ENCODE measurements around the gene GCDH.
"Not testable (repeated sequence)": the region's sequence is repeated elsewhere in the genome, so short reads cannot be mapped to it uniquely, and the experiment has no call there.

GCDH gene

GRCh38 chr19:12912571-12912970 is 21.6 kb downstream of the GCDH start:
- DNase-seq = no peak

- no peak for DNase-seq
Observed at GRCh38 chr19:12913011-12913561, 22.1 kb downstream of the GCDH start.

GRCh38 chr19:12913851-12914690 is 23.1 kb downstream of the GCDH start:
- peak; percentile 61 for DNase-seq

- not testable (repeated sequence) for DNase-seq
Observed at GRCh38 chr19:12915860-12916259, 24.9 kb downstream of the GCDH start.

GRCh38 chr19:12918253-12918652 is 27.3 kb downstream of the GCDH start:
- no peak for DNase-seq

GRCh38 chr19:12921047-12921446 is 30.1 kb downstream of the GCDH start:
- no peak for DNase-seq

GRCh38 chr19:12922959-12923358 is 32.0 kb downstream of the GCDH start:
- no peak for DNase-seq

- DNase-seq = no peak
Observed at GRCh38 chr19:12924621-12925310, 33.8 kb downstream of the GCDH start.

- DNase-seq = no peak
Observed at GRCh38 chr19:12930002-12930645, 39.2 kb downstream of the GCDH start.

- no peak for DNase-seq
Observed at GRCh38 chr19:12932392-12933286, 41.7 kb downstream of the GCDH start.

- peak; percentile 94 for DNase-seq
Observed at GRCh38 chr19:12933287-12934072, 42.5 kb downstream of the GCDH start, which contains the start of gene FARSA. FARSA (minus strand) TSS chr19:12933711; CDS start chr19:12933696, 15 bp downstream.

- no peak for DNase-seq
Observed at GRCh38 chr19:12935071-12935470, 44.1 kb downstream of the GCDH start.

- no peak for DNase-seq
Observed at GRCh38 chr19:12936582-12936981, 45.6 kb downstream of the GCDH start.

GRCh38 chr19:12937093-12937926 is 46.4 kb downstream of the GCDH start:
- DNase-seq = peak; percentile 63

GRCh38 chr19:12937927-12938778 is 47.2 kb downstream of the GCDH start, which contains the start of gene CALR:
CALR (plus strand) TSS chr19:12938609; CDS start chr19:12938680, 71 bp downstream.
- DNase-seq = peak; percentile 99

- peak; percentile 63 for DNase-seq
Observed at GRCh38 chr19:12938779-12939601, 48.0 kb downstream of the GCDH start.

- no peak for DNase-seq
Observed at GRCh38 chr19:12939975-12940423, 49.0 kb downstream of the GCDH start.

GRCh38 chr19:12940897-12941296 is 49.9 kb downstream of the GCDH start:
- no peak for DNase-seq

All from inflammatory macrophage treated with lipopolysaccharide for 4 hours (primary cell).